ENCODE measurements around the gene DMXL1. TPM values are rescaled to one million over a fixed set of nuclear protein-coding genes. Genes with fewer than 3 reads are reported as not detected.
"Not testable (repeated sequence)": the region's sequence is repeated elsewhere in the genome, so short reads cannot be mapped to it uniquely, and the experiment has no call there.

Gene DMXL1
- total RNA-seq, 2 donors from 2014 or later: 41.2 to 45.3 TPM

GRCh38 chr5:119048246-119048645 is 22.6 kb upstream of the DMXL1 start:
- H3K36me3 Mint-ChIP-seq: no peaks in the 10 kb centered on the region
- no peak overlapping the region for H3K27ac Mint-ChIP-seq
- no peak overlapping the region for H3K4me3 Mint-ChIP-seq
- H3K9me3 Mint-ChIP-seq: no peaks in the 10 kb centered on the region
- no peak for ATAC-seq
- peaks cover 0 to 6% of the 10 kb centered on the region in 2 donors for H3K27me3 Mint-ChIP-seq
- H3K4me1 Mint-ChIP-seq (ENCODE audit: low read depth in 2 of 2): no peaks in the 10 kb centered on the region
- no peak for DNase-seq (ENCODE audit: low spot score)

GRCh38 chr5:119049824-119050449 is 20.9 kb upstream of the DMXL1 start:
- no peak for DNase-seq (ENCODE audit: low spot score)
- Mint-ChIP-seq H3K27me3 (peaks cover 0 to 6% of the 10 kb centered on the region in 2 donors), H3K4me3 (no peak overlapping the region), H3K27ac (no peak overlapping the region), H3K4me1 (ENCODE audit: low read depth in 2 of 2) (no peaks in the 10 kb centered on the region), H3K36me3 (no peaks in the 10 kb centered on the region), H3K9me3 (no peaks in the 10 kb centered on the region)
- no peak for ATAC-seq

GRCh38 chr5:119054101-119054500 is 16.8 kb upstream of the DMXL1 start:
- ATAC-seq (no peak), DNase-seq (ENCODE audit: low spot score) (no peak)
- Mint-ChIP-seq H3K4me3 (no peak overlapping the region), H3K27ac (no peak overlapping the region), H3K27me3 (peaks cover 0 to 6% of the 10 kb centered on the region in 2 donors), H3K36me3 (no peaks in the 10 kb centered on the region), H3K9me3 (no peaks in the 10 kb centered on the region), H3K4me1 (ENCODE audit: low read depth in 2 of 2) (no peaks in the 10 kb centered on the region)

- ATAC-seq (no peak), DNase-seq (ENCODE audit: low spot score) (no peak)
- Mint-ChIP-seq H3K27ac (no peak overlapping the region), H3K4me1 (ENCODE audit: low read depth in 2 of 2) (no peaks in the 10 kb centered on the region), H3K27me3 (peaks cover 0 to under 1% of the 10 kb centered on the region in 2 donors), H3K36me3 (no peaks in the 10 kb centered on the region), H3K4me3 (no peak overlapping the region), H3K9me3 (no peaks in the 10 kb centered on the region)
Measured at GRCh38 chr5:119055294-119055693, 15.6 kb upstream of the DMXL1 start.

GRCh38 chr5:119058979-119059529 is 11.8 kb upstream of the DMXL1 start:
- Mint-ChIP-seq H3K9me3 (no peaks in the 10 kb centered on the region), H3K36me3 (no peaks in the 10 kb centered on the region), H3K4me1 (ENCODE audit: low read depth in 2 of 2) (peaks cover 9 to 10% of the 10 kb centered on the region in 2 donors), H3K27me3 (no peaks in the 10 kb centered on the region), H3K4me3 (no peak overlapping the region), H3K27ac (no peak overlapping the region)
- ATAC-seq (no peak), DNase-seq (ENCODE audit: low spot score) (no peak)

GRCh38 chr5:119059740-119060255 is 11.1 kb upstream of the DMXL1 start:
- Mint-ChIP-seq H3K4me1 (ENCODE audit: low read depth in 2 of 2) (peaks cover 13% of the 10 kb centered on the region in 2 donors), H3K27ac (peak overlapping the region in 1 of 2 donors; percentile 27), H3K9me3 (no peaks in the 10 kb centered on the region), H3K4me3 (no peak overlapping the region), H3K27me3 (no peaks in the 10 kb centered on the region), H3K36me3 (no peaks in the 10 kb centered on the region)
- DNase-seq (ENCODE audit: low spot score) (no peak), ATAC-seq (no peak)

- H3K27ac Mint-ChIP-seq: peak overlapping the region in 1 of 2 donors; percentile 47
Measured at GRCh38 chr5:119063579-119064379, 7.1 kb upstream of the DMXL1 start.

GRCh38 chr5:119067450-119067849 is 3.4 kb upstream of the DMXL1 start:
- H3K4me1 Mint-ChIP-seq (ENCODE audit: low read depth in 2 of 2): peaks cover 25% of the 10 kb centered on the region in 2 donors
- no peak for DNase-seq (ENCODE audit: low spot score)
- no peak for ATAC-seq

More at GRCh38 chr5:119063579-119064379, 7.1 kb upstream of the DMXL1 start:
- ATAC-seq (peak; percentile 94), DNase-seq (ENCODE audit: low spot score) (peak; percentile 66)
- H3K36me3 Mint-ChIP-seq: no peaks in the 10 kb centered on the region
- H3K4me1 Mint-ChIP-seq (ENCODE audit: low read depth in 2 of 2): peaks cover 13 to 18% of the 10 kb centered on the region in 2 donors
- no peaks in the 10 kb centered on the region for H3K27me3 Mint-ChIP-seq
- H3K4me3 Mint-ChIP-seq: peak overlapping the region; percentile 62
- no peaks in the 10 kb centered on the region for H3K9me3 Mint-ChIP-seq

GRCh38 chr5:119070578-119070827 is 384 bp upstream of the DMXL1 start:
- peak overlapping the region; percentile 98 for H3K4me3 Mint-ChIP-seq
- H3K36me3 Mint-ChIP-seq: no peaks in the 10 kb centered on the region
- H3K27ac Mint-ChIP-seq: peak overlapping the region; percentile 95 to 97
- H3K9me3 Mint-ChIP-seq: no peaks in the 10 kb centered on the region
- no peak for DNase-seq (ENCODE audit: low spot score)
- no peaks in the 10 kb centered on the region for H3K27me3 Mint-ChIP-seq
- H3K4me1 Mint-ChIP-seq (ENCODE audit: low read depth in 2 of 2): peaks cover 33 to 36% of the 10 kb centered on the region in 2 donors
- peak; percentile 74 to 79 for ATAC-seq

More at GRCh38 chr5:119067450-119067849, 3.4 kb upstream of the DMXL1 start:
- Mint-ChIP-seq H3K27ac (no peak overlapping the region), H3K4me3 (no peak overlapping the region), H3K36me3 (no peaks in the 10 kb centered on the region), H3K9me3 (no peaks in the 10 kb centered on the region), H3K27me3 (no peaks in the 10 kb centered on the region)

- peak overlapping the region; percentile 98 for H3K4me3 Mint-ChIP-seq
- peak; percentile 9 to 14 for ATAC-seq
- no peaks in the 10 kb centered on the region for H3K27me3 Mint-ChIP-seq
- H3K36me3 Mint-ChIP-seq: no peaks in the 10 kb centered on the region
- peaks cover 38 to 43% of the 10 kb centered on the region in 2 donors for H3K4me1 Mint-ChIP-seq (ENCODE audit: low read depth in 2 of 2)
- DNase-seq (ENCODE audit: low spot score): no peak
- no peaks in the 10 kb centered on the region for H3K9me3 Mint-ChIP-seq
- peak overlapping the region; percentile 95 to 97 for H3K27ac Mint-ChIP-seq
Measured at GRCh38 chr5:119071561-119071995, 691 bp downstream of the DMXL1 start.

- no peaks in the 10 kb centered on the region for H3K36me3 Mint-ChIP-seq
- H3K4me3 Mint-ChIP-seq: peak overlapping the region; percentile 73
- peaks cover 38 to 43% of the 10 kb centered on the region in 2 donors for H3K4me1 Mint-ChIP-seq (ENCODE audit: low read depth in 2 of 2)
- ATAC-seq: no peak
- peak overlapping the region; percentile 57 to 64 for H3K27ac Mint-ChIP-seq
- no peaks in the 10 kb centered on the region for H3K27me3 Mint-ChIP-seq
- H3K9me3 Mint-ChIP-seq: no peaks in the 10 kb centered on the region
- no peak for DNase-seq (ENCODE audit: low spot score)
Measured at GRCh38 chr5:119072496-119072895, 1.6 kb downstream of the DMXL1 start.

GRCh38 chr5:119073746-119074337 is 3.0 kb downstream of the DMXL1 start:
- H3K27me3 Mint-ChIP-seq; H3K9me3 Mint-ChIP-seq; H3K36me3 Mint-ChIP-seq; DNase-seq (ENCODE audit: low spot score); ATAC-seq: not testable (repeated sequence)
- Mint-ChIP-seq H3K4me1 (ENCODE audit: low read depth in 2 of 2) (peaks cover 34 to 48% of the 10 kb centered on the region in 2 donors), H3K4me3 (peak overlapping the region; percentile 73), H3K27ac (peak overlapping the region; percentile 48 to 49)

GRCh38 chr5:119074419-119074818 is 3.5 kb downstream of the DMXL1 start:
- H3K4me3 Mint-ChIP-seq: peak overlapping the region; percentile 73

More at GRCh38 chr5:119074419-119074818, 3.5 kb downstream of the DMXL1 start:
- peaks cover 40 to 54% of the 10 kb centered on the region in 2 donors for H3K4me1 Mint-ChIP-seq (ENCODE audit: low read depth in 2 of 2)
- no peak for ATAC-seq
- H3K9me3 Mint-ChIP-seq: no peaks in the 10 kb centered on the region
- H3K27ac Mint-ChIP-seq: peak overlapping the region; percentile 48 to 49
- H3K36me3 Mint-ChIP-seq: no peaks in the 10 kb centered on the region
- H3K27me3 Mint-ChIP-seq: no peaks in the 10 kb centered on the region
- DNase-seq (ENCODE audit: low spot score): no peak

All from natural killer cell treated with Interleukin-12 subunit alpha and Interleukin-12 subunit beta and Interleukin-15 and Interleukin-18, amount 100 ng/mL, for 72 hours (primary cell).